ENCODE data around the gene HIPK2.

- TF ChIP-seq POLR2AphosphoS5 (IDR thresholded peaks at IDR 0.05; ENCODE audit: borderline replicate concordance, low read depth, low read length): no peak
- no peak for TF ChIP-seq EZH2 (IDR thresholded peaks at IDR 0.05)
Observed at GRCh38 chr7:139777133-139777891, 486 bp downstream of the HIPK2 start.
